ENCODE measurements around the gene CDH4.

- TF ChIP-seq ZNF274 (IDR thresholded peaks at IDR 0.05; ENCODE audit: borderline replicate concordance, low read depth, low read length) (no peak), MXI1 (IDR thresholded peaks at IDR 0.05; ENCODE audit: low read depth, low read length) (no peak), CTCF (IDR thresholded peaks at IDR 0.05 in 2 of 3, conservative IDR thresholded peaks at IDR 0.05 in 1 of 3; ENCODE audit: insufficient read depth in 2 of 3, low read depth in 1 of 3, low read length in 3 of 3) (no peak), ZBTB2 (IDR thresholded peaks at IDR 0.05) (no peak), SIX5 (IDR thresholded peaks at IDR 0.05; ENCODE audit: borderline replicate concordance in 1 of 2, insufficient read depth in 1 of 2, low read depth in 1 of 2, low read length in 2 of 2) (no peak), SRSF9 (IDR thresholded peaks at IDR 0.05; ENCODE audit: borderline replicate concordance, low read depth, low read length) (no peak), JUNB (CRISPR knock-in tag; conservative IDR thresholded peaks at IDR 0.05) (no peak), NR3C1 (CRISPR knock-in tag; IDR thresholded peaks at IDR 0.05) (no peak), PRPF4 (IDR thresholded peaks at IDR 0.05; ENCODE audit: insufficient read depth, low read depth, low read length, poor library complexity, severe bottlenecking) (no peak)
Measured at GRCh38 chr20:61204206-61204605, 47.9 kb upstream of the CDH4 start.
